CD8-positive, alpha-beta memory T cell (primary cell): ENCODE data around the gene UQCRH. TPM values are rescaled to one million over a fixed set of nuclear protein-coding genes. Genes with fewer than 3 reads are reported as not detected.
"Not testable (repeated sequence)": the region's sequence is repeated elsewhere in the genome, so short reads cannot be mapped to it uniquely, and the experiment has no call there.

ENCODE experiments used
- CTCF ChIA-PET: fragments of 350-600 bp; sonication (Branson Sonifier 250); formaldehyde crosslinking; loops from one replicate; lab custom pipeline; 2021; ENCODE audit warnings: antibody characterized with exemption; lab: Charles Lee
- POLR2A ChIA-PET: fragments of 350-600 bp; sonication (Branson Sonifier 250); formaldehyde crosslinking; loops from one replicate; lab custom pipeline; 2021; ENCODE audit warnings: antibody characterized with exemption; lab: Charles Lee
- DNase-seq, 5 donors: peaks; one replicate each; pipeline versions ENCODE4 v3.0.0 to v3.0.0-alpha.2; 2020 to 2022; ENCODE audit warnings: mixed read lengths in 1 of 5
- H3K27ac ChIP-seq: one replicate; pipeline ENCODE4 v1.7.0; 2013; ENCODE audit warnings: low read depth, mild to moderate bottlenecking, low read length, moderate library complexity
- H3K27me3 ChIP-seq: 2 replicates; pipeline ENCODE4 v1.7.0; 2013; ENCODE audit warnings: low read length, mild to moderate bottlenecking; ENCODE audit not compliant: insufficient read depth, poor library complexity, severe bottlenecking
- H3K36me3 ChIP-seq: 2 replicates; pipeline ENCODE4 v1.7.0; 2013; ENCODE audit warnings: mild to moderate bottlenecking, low read length, moderate library complexity; ENCODE audit not compliant: insufficient read depth
- H3K4me1 ChIP-seq: 2 replicates; pipeline ENCODE4 v1.7.0; 2013; ENCODE audit warnings: mild to moderate bottlenecking, low read length, moderate library complexity; ENCODE audit not compliant: insufficient read depth
- H3K4me3 ChIP-seq: 2 replicates; pipeline ENCODE4 v1.7.0; 2013; ENCODE audit warnings: mild to moderate bottlenecking, low read length
- H3K9me3 ChIP-seq: 2 replicates; pipeline ENCODE4 v1.7.0; 2013; ENCODE audit warnings: mild to moderate bottlenecking, low read length
- H3K27ac Mint-ChIP-seq, 8 donors: one replicate each; pipeline ENCODE4 v1.8.0; 2020 to 2021; ENCODE audit warnings: mixed read lengths in 8 of 8, mild to moderate bottlenecking in 6 of 8, inconsistent platforms in 3 of 8, moderate library complexity in 3 of 8
- H3K27me3 Mint-ChIP-seq, 2 donors: one replicate each; pipeline ENCODE4 v1.8.0; 2020 to 2021; ENCODE audit warnings: mixed read lengths in 2 of 2, mild to moderate bottlenecking in 1 of 2, moderate library complexity in 1 of 2
- H3K36me3 Mint-ChIP-seq, 3 donors: one replicate each; pipeline ENCODE4 v1.8.0; 2020 to 2021; ENCODE audit warnings: mixed read lengths in 3 of 3, inconsistent platforms in 1 of 3, mild to moderate bottlenecking in 1 of 3
- H3K4me1 Mint-ChIP-seq, 3 donors: one replicate each; pipeline ENCODE4 v1.8.0; 2020 to 2021; ENCODE audit warnings: mixed read lengths in 3 of 3, inconsistent platforms in 1 of 3, mild to moderate bottlenecking in 1 of 3
- H3K4me3 Mint-ChIP-seq, 7 donors: one replicate each; pipeline ENCODE4 v1.8.0; 2020 to 2021; ENCODE audit warnings: mixed read lengths in 7 of 7, mild to moderate bottlenecking in 6 of 7, moderate library complexity in 4 of 7, inconsistent platforms in 2 of 7
- H3K9me3 Mint-ChIP-seq, 5 donors: one replicate each; pipeline ENCODE4 v1.8.0; 2020 to 2022; ENCODE audit warnings: mixed read lengths in 5 of 5, mild to moderate bottlenecking in 3 of 5, moderate library complexity in 2 of 5, inconsistent platforms in 1 of 5
- polyA plus RNA-seq: library from polyadenylated mRNA; unstranded; fragments of 300-500 nt; fragmentation: Illumina TruSeq; gene quantifications from one replicate; pipeline ENCODE4 v1.2.3, GENCODE V29; 2021
- total RNA-seq, 2 experiments: library from RNA; stranded (reverse); gene quantifications; one replicate each; pipeline ENCODE4 v1.2.3, GENCODE V29; 2021

UQCRH gene
- total and polyA plus RNA-seq, 3 experiments from 2014 or later = 278 to 394 (median 371) TPM

DNA sequence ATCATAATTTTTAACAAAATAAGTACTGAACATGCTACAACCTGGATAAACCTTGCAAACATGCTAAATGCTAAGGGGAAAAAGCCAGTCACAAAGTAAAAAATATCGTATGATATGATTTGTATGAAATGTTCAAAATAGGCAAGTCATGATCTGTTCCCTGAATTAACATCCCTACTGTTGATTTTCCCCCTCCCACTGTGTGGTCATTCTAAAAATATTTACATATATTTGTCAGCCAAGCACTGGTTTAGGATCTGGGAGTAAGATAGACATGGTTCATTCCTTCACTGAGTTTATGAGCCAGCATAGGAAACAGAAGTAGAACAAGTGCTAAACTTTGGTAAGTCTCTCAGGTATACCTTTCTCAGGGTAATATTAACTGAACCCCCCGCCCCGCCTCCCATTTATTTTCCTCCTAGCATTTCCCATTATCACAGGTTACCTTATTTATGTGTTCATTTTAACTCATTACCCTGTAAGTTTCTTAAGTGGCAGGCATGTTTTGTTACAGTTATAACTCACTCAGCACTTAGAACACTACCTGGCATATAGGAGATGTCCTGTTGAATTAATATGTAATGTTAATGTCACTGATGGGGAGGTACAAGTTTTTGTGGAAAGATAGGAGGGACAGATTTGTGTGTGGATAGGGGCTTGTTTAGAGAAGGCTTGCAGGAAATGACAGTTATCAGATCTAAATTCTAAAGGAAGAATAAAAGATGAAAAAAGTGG, 12.3 kb downstream of the UQCRH start:
- peaks cover 16% of the 10 kb centered on the region for H3K36me3 ChIP-seq
- CTCF ChIA-PET = no interaction called here

DNA sequence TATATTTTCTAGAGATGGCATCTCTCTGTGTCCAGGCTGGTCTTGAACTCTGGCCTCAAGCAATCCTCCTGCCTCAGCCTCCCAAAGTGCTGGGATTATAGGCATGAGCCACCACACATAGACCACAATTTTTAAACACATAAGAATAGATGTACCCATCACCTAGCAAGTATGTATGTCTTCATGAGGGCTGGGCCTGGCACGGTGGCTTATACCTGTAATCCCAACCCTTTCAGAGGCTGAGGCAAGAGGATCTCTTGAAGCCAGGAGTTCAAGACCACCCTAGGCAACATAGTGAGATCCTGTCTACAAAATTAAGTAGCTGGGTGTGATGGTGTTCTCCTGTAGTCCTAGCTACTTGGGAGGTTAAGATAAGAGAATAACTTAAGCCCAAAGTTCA, 13.8 kb downstream of the UQCRH start:
- Mint-ChIP-seq H3K9me3 (no peaks in the 10 kb centered on the region), H3K4me3 (no peak overlapping the region), H3K27me3 (no peaks in the 10 kb centered on the region), H3K27ac (peak overlapping the region in 1 of 8 donors; percentile 50), H3K36me3 (peaks cover 4 to 39% (median 12%) of the 10 kb centered on the region in 3 donors), H3K4me1 (no peaks in the 10 kb centered on the region)
- CTCF ChIA-PET = no interaction called here
- DNase-seq = no peak
- Histone ChIP-seq H3K9me3 (no peaks in the 10 kb centered on the region), H3K36me3 (peaks cover 16% of the 10 kb centered on the region), H3K4me1 (no peaks in the 10 kb centered on the region), H3K4me3 (no peak overlapping the region), H3K27ac (no peak overlapping the region), H3K27me3 (no peaks in the 10 kb centered on the region)
- POLR2A ChIA-PET = no interaction called here

More for the DNA sequence above, 12.3 kb downstream of the UQCRH start:
- Histone ChIP-seq H3K27me3 (no peaks in the 10 kb centered on the region), H3K27ac (no peak overlapping the region), H3K4me1 (no peaks in the 10 kb centered on the region), H3K9me3 (no peaks in the 10 kb centered on the region), H3K4me3 (no peak overlapping the region)
- POLR2A ChIA-PET = no interaction called here
- DNase-seq = no peak
- H3K4me3 Mint-ChIP-seq = no peak overlapping the region
- H3K27ac Mint-ChIP-seq = no peak overlapping the region
- H3K9me3 Mint-ChIP-seq = no peaks in the 10 kb centered on the region
- no peaks in the 10 kb centered on the region for H3K4me1 Mint-ChIP-seq
- no peaks in the 10 kb centered on the region for H3K27me3 Mint-ChIP-seq
- peaks cover 7 to 53% (median 13%) of the 10 kb centered on the region in 3 donors for H3K36me3 Mint-ChIP-seq

DNA sequence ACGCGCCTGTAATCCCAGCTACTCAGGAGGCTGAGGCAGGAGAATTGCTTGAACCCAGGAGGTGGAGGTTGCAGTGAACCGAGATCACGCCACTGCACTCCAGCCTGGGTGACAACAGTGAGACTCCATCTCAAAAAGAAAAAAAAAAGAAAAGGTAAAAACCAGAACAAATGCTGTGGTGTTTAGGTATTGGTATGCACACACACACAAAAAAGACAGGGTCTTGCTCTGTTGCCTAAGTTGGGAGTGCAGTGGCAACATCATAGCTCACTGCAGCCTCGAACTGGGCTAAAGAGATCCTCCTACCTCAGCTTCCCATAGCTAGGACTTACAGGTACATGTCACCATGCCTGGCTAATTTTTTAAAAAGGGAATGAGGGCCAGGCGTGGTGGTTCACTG, 15.8 kb downstream of the UQCRH start:
- H3K27ac ChIP-seq, H3K9me3 Mint-ChIP-seq, H3K27me3 Mint-ChIP-seq, H3K9me3 ChIP-seq, CTCF ChIA-PET, DNase-seq, H3K27me3 ChIP-seq, H3K4me1 ChIP-seq, H3K4me1 Mint-ChIP-seq, H3K27ac Mint-ChIP-seq, H3K4me3 Mint-ChIP-seq, POLR2A ChIA-PET, H3K4me3 ChIP-seq: not testable (repeated sequence)
- peaks cover 0 to 25% (median 6%) of the 10 kb centered on the region in 3 donors for H3K36me3 Mint-ChIP-seq
- peaks cover 16% of the 10 kb centered on the region for H3K36me3 ChIP-seq

DNA sequence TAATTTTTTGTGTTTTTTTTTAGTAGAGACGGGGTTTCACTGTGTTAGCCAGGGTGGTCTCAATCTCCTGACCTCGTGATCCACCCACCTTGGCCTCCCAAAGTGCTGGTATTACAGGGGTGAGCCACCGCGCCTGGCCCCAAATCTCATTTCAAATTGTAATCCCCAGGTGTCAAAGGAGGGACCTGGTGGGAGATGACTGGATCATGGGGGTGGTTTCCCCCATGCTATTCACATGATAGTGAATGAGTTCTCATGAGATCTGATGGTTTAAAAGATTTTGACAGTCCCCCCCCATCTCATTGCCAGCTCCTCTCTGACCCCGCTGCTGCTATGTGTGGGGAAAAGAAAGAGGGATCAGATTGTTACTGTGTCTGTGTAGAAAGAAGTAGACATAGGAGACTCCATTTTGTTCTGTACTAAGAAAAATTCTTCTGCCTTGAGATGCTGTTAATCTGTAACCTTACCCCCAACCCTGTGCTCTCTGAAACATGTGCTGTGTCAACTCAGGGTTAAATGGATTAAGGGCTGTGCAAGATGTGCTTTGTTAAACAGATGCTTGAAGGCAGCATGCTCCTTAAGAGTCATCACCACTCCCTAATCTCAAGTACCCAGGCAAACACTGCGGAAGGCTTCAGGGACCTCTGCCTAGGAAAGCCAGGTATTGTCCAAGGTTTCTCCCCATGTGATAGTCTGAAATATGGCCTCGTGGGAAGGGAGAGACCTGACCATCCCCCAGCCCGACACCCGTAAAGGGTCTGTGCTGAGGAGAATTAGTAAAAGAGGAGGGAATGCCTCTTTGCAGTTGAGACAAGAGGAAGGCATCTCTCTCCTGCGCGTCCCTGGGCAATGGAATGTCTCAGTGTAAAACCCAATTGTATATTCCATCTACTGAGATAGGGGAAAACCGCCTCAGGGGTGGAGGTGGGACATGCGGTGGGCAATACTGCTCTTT, 16.7 kb downstream of the UQCRH start:
- H3K4me1 Mint-ChIP-seq, CTCF ChIA-PET, H3K27ac Mint-ChIP-seq: not testable (repeated sequence)

DNA sequence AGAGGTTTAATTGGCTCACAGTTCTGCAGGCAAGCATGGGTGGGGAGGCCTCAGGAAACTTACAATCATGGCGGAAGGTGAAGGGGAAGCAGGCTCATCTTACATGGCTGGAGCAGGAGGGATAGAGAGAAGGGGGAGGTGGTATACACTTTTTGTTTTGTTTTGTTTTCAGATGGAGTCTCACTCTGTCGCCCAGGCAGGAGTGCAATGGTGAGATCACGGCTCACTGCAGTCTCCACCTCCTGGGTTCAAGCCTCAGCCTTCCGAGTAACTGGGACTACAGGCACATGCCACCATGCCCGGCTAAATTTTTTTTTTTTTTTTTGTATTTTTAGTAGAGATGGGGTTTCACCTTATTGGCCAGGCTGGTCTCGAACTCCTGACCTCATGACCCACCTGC, 18.7 kb downstream of the UQCRH start:
- CTCF ChIA-PET = not testable (repeated sequence)
- POLR2A ChIA-PET = interaction anchor here (0.7 kb wide), 1 partner anchor 18 kb away, joined by 5 read pairs; no protein-coding TSS in a partner anchor

More for the DNA sequence above, 16.7 kb downstream of the UQCRH start:
- H3K27me3 Mint-ChIP-seq, H3K27me3 ChIP-seq, POLR2A ChIA-PET, DNase-seq, H3K36me3 ChIP-seq, H3K27ac ChIP-seq, H3K4me3 Mint-ChIP-seq, H3K4me3 ChIP-seq, H3K9me3 ChIP-seq, H3K9me3 Mint-ChIP-seq, H3K4me1 ChIP-seq: not testable (repeated sequence)
- peaks cover 1 to 18% (median 4%) of the 10 kb centered on the region in 3 donors for H3K36me3 Mint-ChIP-seq

DNA sequence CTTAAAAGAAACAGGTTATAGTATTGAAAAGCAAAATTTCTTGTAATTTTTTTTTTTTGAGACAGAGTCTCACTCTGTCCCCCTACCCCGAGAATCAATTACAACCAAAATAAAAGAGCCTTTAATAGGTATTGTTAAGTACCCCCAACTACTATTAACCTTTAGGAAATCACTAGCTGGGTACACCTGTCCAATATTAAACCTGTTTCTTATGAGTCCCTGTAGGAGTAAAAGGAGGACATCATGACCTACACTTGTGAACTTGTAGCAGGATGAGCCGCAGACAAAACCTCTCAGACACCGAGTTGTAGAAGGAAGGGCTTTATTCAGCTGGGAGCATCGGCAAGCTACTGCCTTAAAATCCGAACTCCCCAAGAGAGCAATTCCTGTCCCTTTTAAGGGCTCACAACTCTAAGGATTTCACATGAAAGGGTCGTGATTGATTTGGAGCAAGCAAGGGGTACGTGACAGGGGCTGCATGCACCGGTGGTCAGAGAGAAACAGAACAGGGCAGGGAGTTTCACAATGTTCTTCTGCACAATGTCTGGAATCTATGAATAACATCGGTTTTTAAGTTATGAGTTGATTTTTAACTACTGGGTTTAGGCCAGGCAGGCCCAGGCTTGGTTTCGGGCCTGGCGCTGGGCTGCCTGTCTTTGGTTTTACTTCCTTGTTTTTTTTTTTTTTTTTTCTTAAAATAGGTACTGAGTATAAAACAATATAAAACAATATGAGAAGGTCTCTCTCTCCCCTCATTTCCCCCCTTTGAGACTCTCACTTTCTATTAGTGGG, 22.0 kb downstream of the UQCRH start:
- H3K4me3 ChIP-seq, H3K4me1 ChIP-seq, DNase-seq, H3K27me3 ChIP-seq, H3K9me3 ChIP-seq, H3K36me3 Mint-ChIP-seq, H3K9me3 Mint-ChIP-seq, H3K27ac ChIP-seq, CTCF ChIA-PET, H3K36me3 ChIP-seq, H3K4me3 Mint-ChIP-seq, H3K4me1 Mint-ChIP-seq, H3K27ac Mint-ChIP-seq, POLR2A ChIA-PET, H3K27me3 Mint-ChIP-seq: not testable (repeated sequence)

More for the DNA sequence above, 18.7 kb downstream of the UQCRH start:
- not testable (repeated sequence) for H3K36me3 ChIP-seq, H3K9me3 Mint-ChIP-seq, H3K9me3 ChIP-seq, H3K4me1 ChIP-seq, H3K4me3 ChIP-seq, H3K4me3 Mint-ChIP-seq, H3K27me3 Mint-ChIP-seq, H3K4me1 Mint-ChIP-seq, H3K27me3 ChIP-seq, H3K27ac Mint-ChIP-seq, H3K27ac ChIP-seq, DNase-seq, H3K36me3 Mint-ChIP-seq

DNA sequence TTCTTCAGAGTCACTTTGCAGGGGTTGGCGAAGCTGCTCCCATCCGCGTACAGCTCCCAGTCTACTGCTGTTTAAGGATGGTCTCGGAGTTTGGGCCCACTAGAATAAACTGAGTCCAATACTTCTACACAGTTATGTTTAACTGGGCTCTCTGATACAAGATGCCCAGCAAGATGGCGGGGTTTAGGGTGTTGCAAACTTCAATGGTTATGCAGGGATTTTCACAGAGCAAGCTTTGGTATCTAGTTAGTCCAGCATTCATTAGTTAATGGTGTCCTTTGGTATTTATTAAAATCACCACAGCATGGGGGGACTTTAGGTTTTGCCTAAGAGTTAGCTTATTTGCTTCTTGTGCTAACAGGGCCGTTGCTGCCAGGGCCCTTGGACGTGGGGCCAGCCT, 24.7 kb downstream of the UQCRH start:
- H3K4me1 ChIP-seq, H3K4me1 Mint-ChIP-seq, H3K27me3 Mint-ChIP-seq, DNase-seq, H3K27ac ChIP-seq, H3K9me3 Mint-ChIP-seq, H3K27me3 ChIP-seq, H3K4me3 Mint-ChIP-seq, CTCF ChIA-PET, H3K27ac Mint-ChIP-seq, H3K4me3 ChIP-seq, POLR2A ChIA-PET, H3K36me3 Mint-ChIP-seq, H3K36me3 ChIP-seq, H3K9me3 ChIP-seq: not testable (repeated sequence)

DNA sequence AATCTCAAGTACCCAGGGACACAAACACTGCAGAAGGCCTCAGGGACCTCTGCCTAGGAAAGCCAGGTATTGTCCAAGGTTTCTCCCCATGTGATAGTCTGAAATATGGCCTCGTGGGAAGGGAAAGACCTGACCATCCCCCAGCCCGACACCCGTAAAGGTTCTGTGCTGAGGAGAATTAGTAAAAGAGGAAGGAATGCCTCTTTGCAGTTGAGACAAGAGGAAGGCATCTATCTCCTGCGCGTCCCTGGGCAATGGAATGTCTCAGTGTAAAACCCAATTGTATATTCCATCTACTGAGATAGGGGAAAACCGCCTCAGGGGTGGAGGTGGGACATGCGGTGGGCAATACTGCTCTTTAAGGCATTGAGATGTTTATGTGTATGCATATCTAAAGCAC, 26.3 kb downstream of the UQCRH start:
- CTCF ChIA-PET, H3K36me3 Mint-ChIP-seq, H3K27me3 ChIP-seq, H3K9me3 ChIP-seq, H3K27me3 Mint-ChIP-seq, DNase-seq, H3K4me1 Mint-ChIP-seq, H3K4me3 Mint-ChIP-seq, H3K36me3 ChIP-seq, H3K9me3 Mint-ChIP-seq, H3K4me1 ChIP-seq, POLR2A ChIA-PET, H3K27ac Mint-ChIP-seq, H3K4me3 ChIP-seq, H3K27ac ChIP-seq: not testable (repeated sequence)
